Sigmoid colon (tissue), 4 donors: ENCODE results near the gene ARSB.

Experiments used
- EP300 ChIP-seq, 4 donors: sonication (generic); formaldehyde crosslinking; IDR thresholded peaks; one replicate each; pipeline ENCODE4 v1.6.1; 2017; ENCODE audit warnings: antibody characterized with exemption in 4 of 4
- POLR2A ChIP-seq, 2 donors: fragments of 450-650 bp; IDR thresholded peaks; one replicate each; pipeline ENCODE4 v1.6.1; 2016; ENCODE audit warnings: antibody characterized with exemption in 2 of 2, mild to moderate bottlenecking in 2 of 2, moderate library complexity in 2 of 2
- POLR2AphosphoS5 ChIP-seq, 4 donors: sonication (generic); formaldehyde crosslinking; IDR thresholded peaks; one replicate each; pipeline ENCODE4 v1.6.1; 2017; ENCODE audit warnings: antibody characterized with exemption in 4 of 4
- TF ChIP-seq, protein P1 (sequence below), 4 experiments: fragments of 450-650 bp in 3 of 4; fragments of 200-600 bp in 1 of 4; IDR thresholded peaks; one replicate each; pipeline ENCODE4 v1.5.1; 2016 to 2019; ENCODE audit warnings: antibody characterized with exemption in 4 of 4, mild to moderate bottlenecking in 3 of 4, moderate library complexity in 2 of 4

DNA sequence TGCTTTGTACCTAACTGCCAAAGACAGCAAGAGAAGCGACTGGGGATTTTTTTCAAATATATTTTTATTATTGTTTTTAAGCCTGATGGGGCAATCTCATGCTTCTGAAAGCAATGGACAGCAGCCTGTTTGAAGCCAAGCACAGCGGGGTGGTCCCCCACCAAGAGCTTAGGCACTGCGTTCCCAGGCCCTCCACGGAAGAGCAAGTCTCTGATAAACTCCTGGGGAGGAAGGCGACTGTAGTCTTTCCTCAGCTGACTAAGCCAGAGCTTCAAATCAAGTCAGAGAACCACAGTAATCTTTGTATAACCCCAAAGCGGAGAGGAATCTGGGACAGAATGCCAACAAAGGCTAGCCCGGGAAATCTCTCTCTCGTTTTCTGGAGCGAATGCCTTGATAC lies 54.4 kb downstream of the ARSB start:
- TF ChIP-seq, protein P1, sequence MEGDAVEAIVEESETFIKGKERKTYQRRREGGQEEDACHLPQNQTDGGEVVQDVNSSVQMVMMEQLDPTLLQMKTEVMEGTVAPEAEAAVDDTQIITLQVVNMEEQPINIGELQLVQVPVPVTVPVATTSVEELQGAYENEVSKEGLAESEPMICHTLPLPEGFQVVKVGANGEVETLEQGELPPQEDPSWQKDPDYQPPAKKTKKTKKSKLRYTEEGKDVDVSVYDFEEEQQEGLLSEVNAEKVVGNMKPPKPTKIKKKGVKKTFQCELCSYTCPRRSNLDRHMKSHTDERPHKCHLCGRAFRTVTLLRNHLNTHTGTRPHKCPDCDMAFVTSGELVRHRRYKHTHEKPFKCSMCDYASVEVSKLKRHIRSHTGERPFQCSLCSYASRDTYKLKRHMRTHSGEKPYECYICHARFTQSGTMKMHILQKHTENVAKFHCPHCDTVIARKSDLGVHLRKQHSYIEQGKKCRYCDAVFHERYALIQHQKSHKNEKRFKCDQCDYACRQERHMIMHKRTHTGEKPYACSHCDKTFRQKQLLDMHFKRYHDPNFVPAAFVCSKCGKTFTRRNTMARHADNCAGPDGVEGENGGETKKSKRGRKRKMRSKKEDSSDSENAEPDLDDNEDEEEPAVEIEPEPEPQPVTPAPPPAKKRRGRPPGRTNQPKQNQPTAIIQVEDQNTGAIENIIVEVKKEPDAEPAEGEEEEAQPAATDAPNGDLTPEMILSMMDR (IDR thresholded peaks at IDR 0.05) = no peak
- TF ChIP-seq POLR2AphosphoS5 (IDR thresholded peaks at IDR 0.05) (no peak), POLR2A (IDR thresholded peaks at IDR 0.05) (no peak), EP300 (IDR thresholded peaks at IDR 0.05) (no peak)
